ENCODE measurements around the gene SEPTIN12. TPM values are rescaled to one million over a fixed set of nuclear protein-coding genes. Genes with fewer than 3 reads are reported as not detected.

SEPTIN12 gene
- total and polyA plus RNA-seq, 10 of the 15 experiments (the other 5 are each of a cell fraction or from before 2014, with no cell fraction given), result not detected

DNA sequence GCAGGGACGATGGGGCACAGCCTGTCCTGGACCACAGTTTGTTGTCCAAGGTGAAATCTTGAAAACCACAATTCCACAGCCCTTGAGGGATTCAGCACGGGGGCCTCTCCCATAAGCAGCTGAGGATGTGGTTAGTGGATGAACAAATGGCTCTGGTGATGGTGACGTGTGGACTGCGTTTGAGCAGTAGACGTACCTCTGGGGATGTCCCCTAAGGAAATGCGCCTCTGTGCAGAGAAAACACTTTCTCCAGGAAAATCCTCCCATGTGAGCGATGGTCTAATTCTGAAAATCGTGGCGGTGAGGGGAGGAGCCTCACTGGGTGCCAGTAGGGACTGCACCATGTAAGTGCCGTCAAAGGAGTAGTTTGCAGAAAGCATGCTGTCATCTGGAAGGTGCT, 2.7 kb upstream of the SEPTIN12 start:
- DNase-seq (ENCODE audit: low read depth, low spot score) (no peak), FAIRE-seq (no peak), ATAC-seq (no peak)
- in situ Hi-C loops (cut with MboI) (no loop called here), intact Hi-C loops (cut with micrococcal nuclease; ENCODE audit: unreplicated experiment) (no loop called here)
- Histone ChIP-seq H2AFZ (ENCODE audit: control insufficient read depth, low read depth, low read length) (no peak overlapping the region), H3K27me3 (replicated peaks in 1 of 2; ENCODE audit: control insufficient read depth in 2 of 2, insufficient read depth in 2 of 2, low read length in 1 of 2) (no peaks in the 10 kb centered on the region), H3K4me1 (ENCODE audit: control insufficient read depth, insufficient read depth, low read length) (no peaks in the 10 kb centered on the region), H4K20me1 (ENCODE audit: control insufficient read depth, insufficient read depth) (no peaks in the 10 kb centered on the region), H3K36me3 (ENCODE audit: control insufficient read depth in 2 of 2, insufficient read depth in 2 of 2, low read length in 1 of 2) (no peaks in the 10 kb centered on the region), H3K4me3 (no peak overlapping the region), H3K9me3 (replicated peaks; ENCODE audit: control insufficient read depth, insufficient read depth, low read length) (no peaks in the 10 kb centered on the region), H3K79me2 (ENCODE audit: control insufficient read depth, insufficient read depth, low read length) (no peaks in the 10 kb centered on the region), H3K4me2 (ENCODE audit: control insufficient read depth, insufficient read depth) (no peak overlapping the region), H3K27ac (ENCODE audit: control insufficient read depth, insufficient read depth) (no peak overlapping the region), H3K9ac (ENCODE audit: control insufficient read depth, insufficient read depth, low read length) (no peak overlapping the region)
- no peak for TF ChIP-seq ZNF384 (IDR thresholded peaks at IDR 0.05; ENCODE audit: borderline replicate concordance, low read depth, low read length)
- no peak for TF ChIP-seq KDM1A (IDR thresholded peaks at IDR 0.05; ENCODE audit: borderline replicate concordance)
- no peak for TF ChIP-seq ZNF622 (IDR thresholded peaks at IDR 0.05)
- TF ChIP-seq ESRRA (IDR thresholded peaks at IDR 0.05; ENCODE audit: low read length), result no peak
- TF ChIP-seq TCF3 (IDR thresholded peaks at IDR 0.05; ENCODE audit: borderline replicate concordance, insufficient read depth, low read depth, low read length), result no peak
- no peak for TF ChIP-seq TCF12 (IDR thresholded peaks at IDR 0.05; ENCODE audit: low read depth, low read length)
- TF ChIP-seq, protein P1, sequence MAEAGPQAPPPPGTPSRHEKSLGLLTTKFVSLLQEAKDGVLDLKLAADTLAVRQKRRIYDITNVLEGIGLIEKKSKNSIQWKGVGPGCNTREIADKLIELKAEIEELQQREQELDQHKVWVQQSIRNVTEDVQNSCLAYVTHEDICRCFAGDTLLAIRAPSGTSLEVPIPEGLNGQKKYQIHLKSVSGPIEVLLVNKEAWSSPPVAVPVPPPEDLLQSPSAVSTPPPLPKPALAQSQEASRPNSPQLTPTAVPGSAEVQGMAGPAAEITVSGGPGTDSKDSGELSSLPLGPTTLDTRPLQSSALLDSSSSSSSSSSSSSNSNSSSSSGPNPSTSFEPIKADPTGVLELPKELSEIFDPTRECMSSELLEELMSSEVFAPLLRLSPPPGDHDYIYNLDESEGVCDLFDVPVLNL (IDR thresholded peaks at IDR 0.05; ENCODE audit: low read depth, low read length), result no peak
- TF ChIP-seq HCFC1 (IDR thresholded peaks at IDR 0.05; ENCODE audit: low read length), result no peak
- TF ChIP-seq, protein P2, sequence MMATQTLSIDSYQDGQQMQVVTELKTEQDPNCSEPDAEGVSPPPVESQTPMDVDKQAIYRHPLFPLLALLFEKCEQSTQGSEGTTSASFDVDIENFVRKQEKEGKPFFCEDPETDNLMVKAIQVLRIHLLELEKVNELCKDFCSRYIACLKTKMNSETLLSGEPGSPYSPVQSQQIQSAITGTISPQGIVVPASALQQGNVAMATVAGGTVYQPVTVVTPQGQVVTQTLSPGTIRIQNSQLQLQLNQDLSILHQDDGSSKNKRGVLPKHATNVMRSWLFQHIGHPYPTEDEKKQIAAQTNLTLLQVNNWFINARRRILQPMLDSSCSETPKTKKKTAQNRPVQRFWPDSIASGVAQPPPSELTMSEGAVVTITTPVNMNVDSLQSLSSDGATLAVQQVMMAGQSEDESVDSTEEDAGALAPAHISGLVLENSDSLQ (IDR thresholded peaks at IDR 0.05), result no peak
- no peak for TF ChIP-seq SIN3A (IDR thresholded peaks at IDR 0.05; ENCODE audit: low read depth, low read length)
- TF ChIP-seq, protein P3, sequence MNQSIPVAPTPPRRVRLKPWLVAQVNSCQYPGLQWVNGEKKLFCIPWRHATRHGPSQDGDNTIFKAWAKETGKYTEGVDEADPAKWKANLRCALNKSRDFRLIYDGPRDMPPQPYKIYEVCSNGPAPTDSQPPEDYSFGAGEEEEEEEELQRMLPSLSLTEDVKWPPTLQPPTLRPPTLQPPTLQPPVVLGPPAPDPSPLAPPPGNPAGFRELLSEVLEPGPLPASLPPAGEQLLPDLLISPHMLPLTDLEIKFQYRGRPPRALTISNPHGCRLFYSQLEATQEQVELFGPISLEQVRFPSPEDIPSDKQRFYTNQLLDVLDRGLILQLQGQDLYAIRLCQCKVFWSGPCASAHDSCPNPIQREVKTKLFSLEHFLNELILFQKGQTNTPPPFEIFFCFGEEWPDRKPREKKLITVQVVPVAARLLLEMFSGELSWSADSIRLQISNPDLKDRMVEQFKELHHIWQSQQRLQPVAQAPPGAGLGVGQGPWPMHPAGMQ (IDR thresholded peaks at IDR 0.05; ENCODE audit: borderline replicate concordance), result no peak
- no peak for TF ChIP-seq CREB1 (IDR thresholded peaks at IDR 0.05; ENCODE audit: low read depth)
- no peak for TF ChIP-seq ZNF207 (IDR thresholded peaks at IDR 0.05; ENCODE audit: borderline replicate concordance)
- no peak for TF ChIP-seq JUND (IDR thresholded peaks at IDR 0.05; ENCODE audit: low read depth, low read length)
- TF ChIP-seq ZNF274 (IDR thresholded peaks at IDR 0.05; ENCODE audit: insufficient read depth, insufficient read length), result no peak
- TF ChIP-seq USF1 (IDR thresholded peaks at IDR 0.05; ENCODE audit: borderline replicate concordance, extremely low read length, insufficient read depth, low read depth, low read length), result no peak
- no peak for TF ChIP-seq EED (IDR thresholded peaks at IDR 0.05; ENCODE audit: low read depth)
- no peak for TF ChIP-seq ASH2L (IDR thresholded peaks at IDR 0.05; ENCODE audit: borderline replicate concordance, low read depth)
- no peak for TF ChIP-seq SREBF2 (IDR thresholded peaks at IDR 0.05; ENCODE audit: low read length)
- TF ChIP-seq RAD21 (IDR thresholded peaks at IDR 0.05; ENCODE audit: insufficient read depth, low read depth, low read length), result no peak
- ChIA-PET POLR2A (no interaction called here), RAD21 (ENCODE audit: unreplicated experiment) (no interaction called here), CTCF (no interaction called here), SMC1A (ENCODE audit: uncharacterized antibody, unreplicated experiment) (no interaction called here)
- WGBS (ENCODE audit: insufficient coverage, insufficient replicate concordance, low lambda C conversion rate, missing lambda C conversion rate), result 19% methylated on average over 10 of the region's 10 CpGs
- no TSS peak for BruUV-seq (replicated peaks)
